Fibroblast of skin of back (primary cell): ENCODE data around the gene BEGAIN.
A peak's percentile ranks its signal among the peaks of the same experiment; 100 is the strongest.
"Not testable (repeated sequence)": the region's sequence is repeated elsewhere in the genome, so short reads cannot be mapped to it uniquely, and the experiment has no call there.

Experiments
- DNase-seq: peaks from one replicate; pipeline ENCODE4 v3.0.0-alpha.2; 2013

The BEGAIN gene

DNA sequence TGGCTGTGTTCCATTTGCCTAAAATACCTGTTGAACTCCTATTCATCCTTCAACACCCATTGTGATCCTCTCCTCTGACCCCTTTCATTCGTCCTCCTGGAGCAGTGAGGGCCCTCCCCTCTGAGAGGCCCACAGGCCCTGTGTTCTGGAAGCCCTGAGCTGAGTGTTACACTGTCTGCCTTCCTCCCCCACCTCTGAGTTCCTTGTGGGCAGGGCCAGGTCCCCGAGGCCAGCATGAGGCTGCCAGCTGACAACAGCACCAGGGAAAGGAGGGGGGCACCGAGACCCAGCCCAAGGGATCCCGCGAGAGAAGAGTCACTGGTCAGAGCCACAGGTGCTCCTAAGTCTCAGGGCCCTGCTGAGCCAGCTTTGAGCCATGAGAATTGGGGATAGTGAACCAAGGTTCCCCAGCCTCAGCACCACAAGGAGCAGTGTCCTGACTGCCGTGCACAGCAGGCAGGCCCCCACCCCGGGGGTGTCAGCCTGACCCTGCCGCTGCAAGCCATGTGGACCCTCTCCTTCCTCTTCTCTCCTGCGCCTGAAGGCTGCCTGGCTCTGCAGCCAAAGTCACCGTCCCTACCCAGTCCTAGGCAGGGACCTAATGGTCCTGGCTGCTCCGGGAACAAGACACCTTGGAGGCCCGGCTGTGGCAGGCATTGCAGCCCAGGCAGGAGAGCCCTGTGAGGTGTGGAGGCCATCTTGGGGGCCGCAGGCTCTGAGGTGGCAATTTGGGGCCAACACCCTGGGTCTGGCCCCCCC lies 52.5 kb downstream of the BEGAIN start:
- DNase-seq = no peak

DNA sequence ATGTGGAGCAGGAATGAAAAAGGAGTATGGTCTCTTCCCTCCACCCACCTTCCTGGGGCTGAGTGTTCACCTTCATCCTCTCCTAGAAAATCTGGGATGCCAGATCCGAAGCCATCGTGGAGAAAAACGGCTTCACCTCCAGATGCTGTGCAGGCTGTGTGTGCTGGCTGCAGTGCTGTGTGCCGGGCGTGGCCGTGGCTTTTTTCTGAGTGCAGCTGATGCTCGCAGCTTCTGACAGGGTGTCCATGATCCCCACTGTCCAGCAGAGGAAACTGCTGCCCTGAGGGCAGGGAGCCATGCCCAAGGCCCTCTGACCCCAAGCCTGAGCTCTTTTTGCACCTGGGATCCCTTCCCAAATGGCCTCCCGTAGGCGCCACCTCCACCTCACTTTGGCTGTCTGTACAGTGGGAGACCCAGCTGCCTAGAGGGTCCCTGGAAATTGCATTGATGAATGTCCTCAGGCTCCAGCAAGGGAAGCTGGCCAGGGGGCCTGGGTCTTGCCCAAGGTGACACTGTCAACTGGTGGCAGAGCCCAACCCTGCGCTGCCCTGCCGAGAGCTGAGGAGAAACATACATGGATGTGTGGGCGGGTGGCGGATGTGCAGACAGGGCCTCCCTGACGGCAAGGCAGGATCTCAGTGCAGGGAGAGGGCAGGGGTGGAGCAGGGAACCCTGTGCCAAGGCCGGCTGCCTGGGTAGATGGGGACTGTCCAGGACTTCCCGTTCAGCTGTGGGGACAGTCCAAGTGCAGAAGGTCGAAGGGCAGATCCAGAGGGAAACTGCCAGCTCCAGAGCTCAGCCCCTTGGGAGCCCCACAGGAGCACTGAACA lies 53.3 kb downstream of the BEGAIN start:
- no peak for DNase-seq

DNA sequence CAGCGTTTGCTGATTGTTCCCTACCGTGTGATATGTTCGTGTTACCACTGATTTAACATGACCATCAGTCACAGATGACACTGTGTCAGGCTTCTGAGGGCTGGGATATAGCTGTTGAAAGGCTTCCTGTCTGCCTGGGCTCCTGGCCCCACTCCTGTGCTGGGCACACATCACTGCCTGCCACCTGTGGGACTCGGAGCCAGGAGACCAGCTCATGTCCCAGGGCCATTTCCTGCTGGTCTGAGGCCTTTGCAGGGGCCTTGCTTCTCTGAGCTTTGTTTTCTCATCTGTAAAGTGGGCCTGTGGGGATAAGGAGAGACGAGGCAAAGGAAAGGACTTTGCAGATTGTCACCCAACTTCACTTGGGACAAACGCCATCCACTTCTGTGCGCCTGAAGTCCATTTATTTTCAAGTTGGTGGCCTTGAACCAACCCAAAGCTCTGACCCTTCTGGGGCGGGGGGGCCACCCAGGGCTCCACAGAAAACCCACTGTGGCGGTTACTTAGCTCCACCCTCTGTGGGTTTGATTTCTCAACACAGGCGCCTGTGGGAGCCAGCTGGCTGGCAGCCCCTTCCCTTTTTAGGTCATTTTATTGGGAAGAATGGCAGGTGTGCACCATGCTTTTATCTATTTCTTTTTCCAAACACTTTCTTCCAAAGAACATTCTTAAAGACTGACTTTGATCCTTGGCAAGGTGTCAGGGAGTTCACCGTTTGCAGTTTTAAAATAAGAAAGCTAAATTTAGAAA lies 54.1 kb downstream of the BEGAIN start:
- no peak for DNase-seq

DNA sequence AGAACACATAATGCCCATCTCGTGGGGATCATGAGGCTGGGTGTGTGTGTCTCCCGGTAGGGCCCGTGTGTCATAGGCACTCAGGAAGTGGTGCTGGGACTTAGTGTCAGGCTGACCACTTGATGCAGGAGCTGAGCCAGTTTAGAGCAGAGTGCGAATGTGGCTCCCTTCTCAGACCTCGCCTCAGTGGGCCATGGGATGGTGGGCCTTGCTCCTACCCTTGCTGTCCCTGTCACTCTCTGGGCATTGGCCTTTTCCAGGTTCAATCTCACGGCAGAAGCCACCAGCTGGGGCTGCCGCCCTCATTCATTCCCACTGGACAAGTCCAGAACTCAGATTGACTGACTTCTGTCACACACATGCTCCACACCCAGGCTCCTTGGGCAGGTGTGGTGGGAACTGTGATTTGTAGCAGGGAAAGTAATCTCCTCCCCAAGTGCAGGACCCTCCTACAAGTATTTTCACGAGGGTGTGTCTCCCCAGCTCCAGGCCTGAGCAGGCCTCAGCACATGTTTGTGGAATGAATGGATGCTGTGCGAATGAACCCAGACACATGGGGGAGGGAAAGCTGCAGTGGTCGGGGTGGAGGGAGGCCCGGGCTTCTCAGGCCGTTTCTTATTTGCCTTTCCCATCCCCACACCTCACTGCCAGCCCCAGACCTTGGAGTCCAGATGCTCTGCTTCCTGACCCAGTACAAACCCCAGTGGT lies 54.9 kb downstream of the BEGAIN start:
- DNase-seq = peak; percentile 45

DNA sequence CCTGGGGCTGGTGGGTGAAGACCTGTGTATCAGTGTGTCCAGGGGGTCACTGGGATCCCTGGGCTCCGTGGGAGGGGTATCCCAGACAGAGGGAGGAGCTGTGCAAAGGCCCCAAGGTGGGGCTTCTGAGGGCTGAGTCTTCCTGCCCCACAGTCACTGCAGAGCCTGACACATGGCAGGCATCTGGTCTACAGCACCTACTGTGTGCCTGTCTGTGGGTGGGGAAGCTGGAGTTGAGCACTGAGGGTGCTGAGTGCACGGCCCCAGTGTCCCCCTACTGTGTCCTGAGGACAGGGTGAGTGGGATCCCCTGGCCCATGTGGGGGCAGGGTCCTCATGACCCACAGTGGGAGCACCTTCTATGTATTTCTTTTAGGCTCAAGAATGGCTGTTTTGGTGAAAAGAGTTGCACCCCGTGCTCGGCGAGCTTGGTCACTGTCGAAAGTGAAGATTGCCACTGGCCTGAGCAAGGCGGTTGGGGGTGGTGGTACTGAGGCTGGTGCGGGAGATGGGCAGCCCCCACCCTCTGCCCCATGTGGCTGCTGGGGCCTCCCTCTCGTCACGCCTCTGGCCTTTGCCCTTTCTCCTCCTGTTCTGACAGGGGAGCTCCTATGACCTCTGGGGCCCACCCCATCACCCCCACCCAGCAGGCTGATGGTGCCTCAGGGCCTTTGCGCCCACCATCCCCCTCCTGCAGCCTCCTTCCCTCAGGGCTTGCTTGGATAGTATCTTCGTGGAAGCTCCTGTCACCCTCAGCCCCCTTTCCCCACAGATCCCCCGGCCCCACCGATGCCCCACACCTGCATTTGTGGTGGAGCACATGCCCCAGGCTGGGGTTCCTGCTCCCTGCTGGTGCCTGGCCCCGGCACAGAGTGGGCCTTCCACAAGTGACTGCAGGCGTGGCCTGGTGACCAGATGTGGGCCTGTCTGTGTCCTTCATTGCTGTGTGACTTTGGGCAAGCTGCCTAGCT lies 55.8 kb downstream of the BEGAIN start:
- no peak for DNase-seq

DNA sequence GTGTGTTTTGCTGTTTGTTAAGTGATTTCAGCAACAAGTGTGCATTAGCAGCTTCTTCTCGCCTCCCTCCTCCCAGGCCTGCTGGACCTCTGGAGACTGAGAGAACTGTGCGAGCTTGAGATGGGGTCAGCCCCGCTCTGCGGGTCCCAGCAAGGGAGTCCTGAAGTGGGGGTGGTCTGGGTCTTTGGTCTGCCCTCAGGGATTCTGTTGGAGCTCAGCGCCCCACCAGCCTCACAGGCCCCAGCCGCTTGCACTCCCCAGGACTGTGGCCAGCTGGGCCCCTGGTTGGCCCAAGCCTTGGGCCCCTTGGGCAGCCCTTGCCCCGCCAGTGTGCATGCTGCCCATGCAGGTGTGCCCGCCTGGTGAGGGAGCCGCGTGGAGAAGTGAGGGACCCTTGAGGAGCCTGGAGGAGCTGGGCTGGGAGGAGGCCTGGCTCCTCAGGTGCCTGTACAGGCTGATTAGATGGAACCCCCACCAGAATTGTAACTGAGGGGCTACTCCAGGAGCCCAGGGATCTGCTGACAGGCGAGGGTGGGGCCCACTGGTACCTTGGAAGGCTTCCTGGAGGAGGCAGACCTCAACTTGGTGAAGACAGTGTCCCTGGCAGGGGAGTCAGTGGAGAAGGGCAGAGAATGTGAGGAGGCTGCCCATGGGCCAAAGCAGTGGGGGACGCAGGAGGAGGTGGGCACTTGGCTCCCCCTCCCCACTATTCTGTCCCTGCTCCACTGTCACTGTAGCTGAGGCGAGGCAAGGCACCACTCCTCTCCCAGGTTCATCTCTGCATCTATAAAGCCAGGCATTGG lies 56.7 kb downstream of the BEGAIN start:
- DNase-seq = no peak

DNA sequence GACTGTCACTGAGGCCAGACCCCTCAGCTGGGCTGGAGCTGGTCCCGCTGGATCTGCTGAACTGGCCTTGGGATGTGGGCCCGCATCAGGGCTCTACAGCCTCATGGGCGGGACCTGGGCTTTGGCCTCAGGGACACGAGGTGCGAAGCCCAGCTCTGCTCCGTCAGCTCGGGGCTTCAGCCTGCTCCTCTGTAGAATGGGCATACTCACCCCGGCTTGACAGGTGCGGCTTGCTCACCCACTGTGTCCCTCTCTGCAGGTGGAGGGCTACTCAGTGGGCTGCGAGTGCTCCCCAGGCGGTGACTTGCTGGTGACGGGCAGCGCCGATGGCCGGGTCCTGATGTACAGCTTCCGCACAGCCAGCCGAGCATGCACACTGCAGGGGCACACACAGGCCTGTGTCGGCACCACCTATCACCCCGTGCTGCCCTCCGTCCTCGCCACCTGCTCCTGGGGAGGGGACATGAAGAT lies 57.6 kb downstream of the BEGAIN start:
- DNase-seq = no peak

DNA sequence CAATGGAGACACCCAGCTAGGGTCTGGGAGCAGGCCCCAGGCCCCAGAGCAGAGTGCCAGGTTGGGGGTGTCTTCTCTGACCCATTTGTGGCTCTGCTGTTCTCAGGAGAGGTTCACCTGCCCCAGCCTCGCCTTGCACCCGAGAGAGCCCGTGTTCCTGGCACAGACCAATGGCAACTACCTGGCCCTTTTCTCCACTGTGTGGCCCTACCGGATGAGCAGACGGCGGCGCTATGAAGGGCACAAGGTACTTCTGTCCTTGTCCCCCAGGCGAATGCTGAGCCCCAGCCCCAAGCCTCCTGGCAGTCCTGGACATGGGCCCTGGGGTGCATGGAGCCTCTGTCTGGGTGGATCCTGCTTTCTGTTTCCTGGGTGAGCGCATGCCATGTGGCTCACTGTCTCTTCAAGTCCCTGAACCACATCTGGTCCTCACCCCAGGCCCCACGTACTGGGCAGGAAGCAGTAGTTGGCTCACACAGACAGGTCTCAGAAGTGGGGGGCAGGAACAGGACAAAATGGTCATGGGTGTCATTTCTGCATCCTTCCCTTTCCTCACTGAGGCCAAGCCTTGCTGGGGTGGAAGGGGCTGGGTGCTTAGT lies 58.2 kb downstream of the BEGAIN start:
- DNase-seq = no peak

DNA sequence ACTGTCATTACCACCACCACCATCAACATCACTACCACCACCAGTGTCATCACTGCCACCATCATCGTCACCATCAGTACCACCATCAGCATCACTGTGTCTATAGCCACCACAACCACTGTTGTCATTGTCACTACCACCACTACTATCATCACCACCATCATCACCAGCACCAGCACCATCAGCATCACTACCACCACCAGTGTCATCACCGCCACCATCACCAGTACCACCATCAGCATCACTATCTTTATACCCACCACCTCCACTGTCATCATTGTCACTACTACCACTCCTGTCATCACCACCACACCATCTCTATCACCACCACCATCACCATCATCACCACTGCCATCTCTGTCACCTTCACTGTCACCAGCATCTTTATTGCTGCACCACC lies 60.6 kb downstream of the BEGAIN start:
- no peak for DNase-seq

DNA sequence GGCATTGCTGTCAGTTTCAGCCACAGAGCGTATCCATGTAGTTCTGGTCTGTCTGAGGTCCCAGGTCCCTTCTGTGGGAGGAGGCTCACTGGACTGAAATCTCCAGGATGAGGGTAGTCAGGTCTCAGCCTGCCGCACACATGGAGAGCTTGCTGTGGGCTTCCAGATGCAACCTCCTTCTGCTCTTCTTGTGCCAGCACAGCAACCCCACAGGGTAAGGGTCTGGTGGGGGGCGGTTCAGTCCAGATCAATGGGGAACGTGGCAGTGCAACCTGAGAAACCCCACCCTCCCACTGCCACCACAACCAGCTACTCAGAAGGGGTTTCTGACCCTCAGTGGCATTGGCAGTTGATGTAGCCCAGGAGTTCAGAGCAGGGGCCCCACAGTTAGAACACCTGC lies 61.2 kb downstream of the BEGAIN start:
- no peak for DNase-seq

DNA sequence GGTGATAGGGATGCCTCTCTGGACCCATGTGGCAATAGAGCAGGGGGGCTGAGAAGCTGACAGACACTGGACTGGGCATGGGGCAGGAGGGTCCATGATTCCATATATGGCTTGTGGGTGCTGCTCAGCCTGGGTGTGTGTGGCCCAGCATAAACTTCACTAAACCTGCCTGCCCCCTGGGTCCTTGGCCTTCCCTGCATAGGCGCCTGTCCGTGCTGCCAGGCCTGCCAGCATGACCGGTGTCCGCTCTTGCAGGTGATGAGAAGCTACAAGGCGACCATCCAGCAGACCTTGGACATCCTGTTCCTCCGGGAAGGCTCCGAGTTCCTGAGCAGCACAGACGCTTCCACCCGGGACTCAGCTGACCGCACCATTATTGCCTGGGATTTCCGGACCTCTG lies 61.6 kb downstream of the BEGAIN start:
- DNase-seq = no peak

DNA sequence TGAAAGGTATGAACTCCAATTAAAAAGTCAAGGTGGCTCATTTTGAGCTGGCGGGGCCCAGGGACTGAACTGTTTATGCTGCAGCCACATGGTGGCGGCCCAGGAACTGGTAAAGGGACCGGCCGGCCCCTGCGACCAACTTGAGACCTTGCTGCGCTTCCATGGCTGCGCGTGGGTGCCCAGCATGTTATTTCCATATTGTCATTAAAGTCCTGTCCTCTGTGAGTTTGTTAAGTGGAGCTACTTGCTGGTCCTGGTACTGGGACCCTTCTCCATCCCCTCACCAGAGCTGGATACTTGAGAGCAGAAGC lies 62.3 kb downstream of the BEGAIN start:
- DNase-seq = peak; percentile 12

DNA sequence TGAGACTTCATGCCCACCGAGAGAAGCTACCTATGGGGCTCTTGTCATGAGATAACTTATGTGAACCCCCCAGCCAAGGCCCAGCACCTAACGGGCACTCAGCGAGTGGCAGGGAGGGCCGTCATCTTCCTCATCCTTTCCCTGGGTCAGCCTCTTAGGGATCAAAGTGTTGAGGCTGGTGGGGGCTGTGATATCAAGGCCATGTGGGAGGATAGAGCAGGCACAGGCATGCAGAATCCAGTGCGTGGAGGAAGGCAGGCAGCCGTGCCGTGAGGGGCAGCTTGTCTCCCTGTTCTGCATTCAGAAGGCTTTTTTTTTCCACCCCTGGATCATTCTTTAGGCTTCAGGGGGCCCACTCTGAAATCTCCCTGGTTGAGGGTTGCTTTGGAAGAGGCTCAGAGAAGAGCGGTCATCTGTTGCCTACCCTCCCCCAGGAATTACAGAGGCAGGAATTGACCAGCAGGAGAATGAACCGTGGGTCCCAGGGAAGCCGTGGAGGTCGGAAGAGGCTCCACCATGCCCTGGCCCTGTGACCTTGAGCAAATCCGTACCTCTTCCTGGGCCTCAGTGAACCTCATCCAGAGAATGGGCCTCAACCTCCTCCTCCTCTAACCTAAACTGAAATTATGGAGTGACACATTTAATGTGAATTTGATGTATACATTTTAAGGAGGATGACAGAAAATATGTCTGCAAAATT lies 62.8 kb downstream of the BEGAIN start:
- no peak for DNase-seq

DNA sequence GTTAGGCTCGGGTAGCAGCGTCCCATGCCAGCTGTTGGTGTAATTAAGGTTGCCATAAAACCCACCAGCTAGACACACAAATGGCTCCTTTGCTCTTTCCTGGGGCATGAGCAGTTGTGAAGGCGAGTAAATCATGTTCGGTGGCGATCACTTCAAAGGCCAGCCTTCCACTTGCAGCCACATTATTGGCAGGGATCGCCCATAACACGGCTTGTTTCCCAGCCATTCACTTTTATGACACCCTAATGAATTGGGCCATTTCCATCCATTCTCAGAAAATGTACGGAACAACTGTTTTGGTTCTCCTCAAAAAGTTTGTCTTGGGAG lies 63.4 kb downstream of the BEGAIN start:
- no peak for DNase-seq

DNA sequence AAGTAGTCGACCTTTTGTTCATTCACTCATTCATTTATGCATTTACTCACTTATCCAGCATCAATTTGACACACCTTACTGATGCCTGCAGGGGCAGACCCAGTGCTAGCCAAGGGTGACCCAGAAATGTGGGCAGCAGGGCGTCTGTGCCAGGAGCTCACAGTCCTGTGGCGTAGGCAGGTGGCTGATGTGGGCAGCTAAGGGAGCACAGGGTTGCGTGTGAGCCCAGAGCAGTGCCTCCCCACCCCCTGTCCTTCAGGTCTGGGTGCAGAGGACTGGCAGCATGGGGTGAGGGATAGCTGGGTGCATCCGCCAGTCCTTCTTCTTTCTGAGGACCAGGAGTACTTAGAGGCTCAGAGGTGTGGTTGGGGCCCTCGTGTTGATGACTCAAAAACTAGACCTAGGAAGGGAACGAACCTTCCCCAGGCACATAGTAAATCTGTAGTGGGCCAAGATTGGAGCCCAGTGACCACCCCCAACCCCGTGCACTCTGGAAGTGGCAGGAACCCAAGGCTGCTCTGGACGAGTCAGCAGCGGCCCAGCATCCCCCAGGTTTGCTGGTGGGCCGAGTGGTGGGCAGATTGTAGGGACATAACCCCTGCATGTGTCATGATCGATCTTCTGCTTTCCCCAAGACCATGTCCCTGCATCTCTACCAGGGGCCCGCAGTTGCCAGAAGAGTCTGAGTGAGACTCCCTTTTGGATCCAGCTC lies 63.9 kb downstream of the BEGAIN start:
- no peak for DNase-seq

DNA sequence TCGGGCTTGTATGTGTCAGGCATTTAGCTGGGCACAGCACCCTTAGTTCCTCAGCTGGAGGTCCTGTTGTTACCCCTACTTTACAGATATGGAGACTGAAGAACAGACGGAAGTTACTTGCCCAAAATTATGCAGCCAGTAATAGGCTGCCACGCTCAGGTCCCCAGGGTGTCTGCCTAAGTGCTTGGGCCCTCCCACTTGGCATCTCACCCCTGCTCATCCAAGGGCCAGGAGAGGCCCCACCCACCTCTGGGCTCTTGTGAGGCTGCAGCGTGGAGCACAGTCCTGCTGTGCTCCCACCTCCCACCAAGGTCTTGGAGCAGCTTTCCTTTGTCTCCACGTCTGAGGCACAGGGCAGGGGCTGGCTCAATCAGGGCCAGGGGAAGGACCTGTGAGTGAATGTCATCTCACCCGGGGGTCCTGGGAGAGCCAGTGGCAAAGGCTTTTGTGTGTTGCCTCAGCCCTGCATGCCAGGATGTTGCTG lies 64.6 kb downstream of the BEGAIN start:
- DNase-seq = peak; percentile 13

DNA sequence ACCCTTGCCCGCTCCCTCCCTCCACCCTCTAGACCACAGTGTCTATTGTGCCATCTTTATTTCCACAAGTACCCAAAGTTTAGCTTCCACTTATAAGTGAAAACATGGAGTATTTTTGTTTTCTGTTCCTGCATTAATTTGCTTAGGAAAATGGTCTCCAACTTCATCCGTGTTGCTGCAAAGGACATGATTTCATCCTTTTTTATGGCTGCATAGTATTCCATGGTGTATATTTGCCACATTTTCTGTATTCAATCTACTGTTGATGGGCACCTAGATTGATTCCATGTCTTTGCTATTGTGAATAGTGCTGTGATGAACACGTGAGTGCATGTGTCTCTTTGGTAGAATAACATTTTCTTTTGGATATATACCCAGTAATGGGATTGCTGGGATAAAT lies 81.2 kb downstream of the BEGAIN start:
- DNase-seq = not testable (repeated sequence)

DNA sequence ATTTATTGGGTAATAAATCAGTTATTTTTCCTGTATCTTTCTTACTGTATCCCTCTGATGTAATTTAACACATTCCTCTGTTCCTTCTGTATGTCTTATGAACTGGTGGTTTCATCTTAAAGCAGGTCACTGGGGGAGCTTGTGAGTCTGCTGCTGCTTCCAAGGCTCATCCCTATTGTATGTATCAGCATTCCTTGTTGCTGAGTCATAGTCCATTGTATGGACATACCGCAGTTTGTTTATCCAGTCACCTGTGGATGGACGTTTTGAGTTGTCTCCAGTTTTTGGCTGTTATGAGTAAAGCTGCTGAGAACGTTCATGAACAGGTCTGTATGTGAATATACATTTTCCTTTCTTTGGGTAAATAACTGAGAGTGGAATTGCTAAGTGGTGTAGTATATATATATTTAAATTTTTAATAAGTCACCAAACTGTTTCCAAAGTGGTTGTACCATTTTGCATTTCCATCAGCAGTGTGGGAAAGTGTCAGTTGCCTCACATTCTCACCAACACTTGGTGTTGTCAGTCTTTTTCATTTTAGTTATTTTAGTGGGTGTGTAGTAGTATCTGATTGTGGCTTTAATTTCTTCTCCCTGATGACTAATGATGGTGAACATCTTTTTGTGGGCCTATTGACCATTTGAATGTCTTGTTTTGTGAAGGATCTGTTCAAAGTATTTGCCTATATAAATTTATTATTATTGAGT lies 82.7 kb downstream of the BEGAIN start:
- DNase-seq = peak; percentile 47
